GM23338 (cell line): ENCODE results near the gene COL25A1. TPM values are rescaled to one million over a fixed set of nuclear protein-coding genes. Genes with fewer than 3 reads are reported as not detected.

Experiments used
- ATAC-seq: fragments of 200-7000 bp; cut with Tn5 transposase; 3 replicates; pipeline ENCODE4 v1.9.1; 2020
- DNase-seq: peaks from one replicate; pipeline ENCODE4 v3.0.0-alpha.2; 2015; ENCODE audit warnings: low spot score
- H2AFZ ChIP-seq: fragments of 200-600 bp; sonication (generic); 2 replicates; pipeline ENCODE4 v1.8.0; 2016; ENCODE audit warnings: antibody characterized with exemption, mild to moderate bottlenecking, moderate library complexity
- H3F3A ChIP-seq: fragments of 200-600 bp; sonication (generic); replicated peaks from 2 replicates; pipeline ENCODE4 v1.8.0; 2017; ENCODE audit warnings: antibody characterized with exemption, mixed run types, low read depth
- H3K27ac ChIP-seq: fragments of 200-600 bp; sonication (generic); 2 replicates; pipeline ENCODE4 v1.6.1; 2016; ENCODE audit warnings: low read depth
- H3K27me3 ChIP-seq: fragments of 200-600 bp; sonication (generic); 2 replicates; pipeline ENCODE4 v1.8.0; 2016; ENCODE audit warnings: mild to moderate bottlenecking, mixed run types, moderate library complexity; ENCODE audit not compliant: insufficient read depth
- H3K36me3 ChIP-seq: fragments of 200-600 bp; sonication (generic); 2 replicates; pipeline ENCODE4 v1.8.0; 2016; ENCODE audit warnings: mild to moderate bottlenecking; ENCODE audit not compliant: insufficient read depth
- H3K4me1 ChIP-seq: fragments of 200-600 bp; sonication (generic); 2 replicates; pipeline ENCODE4 v1.8.0; 2016; ENCODE audit warnings: mild to moderate bottlenecking, moderate library complexity; ENCODE audit not compliant: insufficient read depth
- H3K4me2 ChIP-seq: fragments of 200-600 bp; sonication (generic); 2 replicates; pipeline ENCODE4 v1.7.1; 2017; ENCODE audit warnings: mixed run types
- H3K4me3 ChIP-seq: fragments of 200-600 bp; sonication (generic); 2 replicates; pipeline ENCODE4 v1.6.1; 2016; ENCODE audit warnings: mixed run types
- H3K79me2 ChIP-seq: fragments of 200-600 bp; sonication (generic); replicated peaks from 2 replicates; pipeline ENCODE4 v1.8.0; 2017; ENCODE audit warnings: mild to moderate bottlenecking; ENCODE audit not compliant: insufficient read depth
- H3K9me2 ChIP-seq: fragments of 200-600 bp; sonication (generic); 2 replicates; pipeline ENCODE4 v1.8.0; 2017; ENCODE audit not compliant: insufficient read depth
- H4K20me1 ChIP-seq: fragments of 200-600 bp; sonication (generic); replicated peaks from 2 replicates; pipeline ENCODE4 v1.8.0; 2017; ENCODE audit warnings: mild to moderate bottlenecking; ENCODE audit not compliant: insufficient read depth
- H3K27ac Mint-ChIP-seq: 2 replicates; pipeline ENCODE4 v1.8.0; 2020; ENCODE audit warnings: inconsistent platforms, mild to moderate bottlenecking, moderate library complexity, mixed read lengths
- H3K27me3 Mint-ChIP-seq: 3 replicates; pipeline ENCODE4 v1.8.0; 2022; ENCODE audit warnings: low read depth, mild to moderate bottlenecking, moderate library complexity, mixed read lengths, inconsistent platforms; ENCODE audit not compliant: insufficient read depth, poor library complexity
- H3K36me3 Mint-ChIP-seq: 3 replicates; pipeline ENCODE4 v1.8.0; 2021; ENCODE audit warnings: low read depth, mild to moderate bottlenecking, inconsistent platforms, moderate library complexity, mixed read lengths
- H3K4me1 Mint-ChIP-seq: 3 replicates; pipeline ENCODE4 v1.8.0; 2020; ENCODE audit warnings: mild to moderate bottlenecking, inconsistent platforms, mixed read lengths
- H3K4me3 Mint-ChIP-seq: 3 replicates; pipeline ENCODE4 v1.8.0; 2021; ENCODE audit warnings: moderate library complexity, mild to moderate bottlenecking, inconsistent platforms, mixed read lengths
- H3K9me3 Mint-ChIP-seq: 3 replicates; pipeline ENCODE4 v1.8.0; 2020; ENCODE audit warnings: moderate library complexity, mild to moderate bottlenecking, inconsistent platforms, mixed read lengths
- EZH2phosphoT487 ChIP-seq: fragments of 200-600 bp; sonication (generic); IDR thresholded peaks from one replicate; pipeline ENCODE4 v1.8.1; 2018; ENCODE audit warnings: antibody characterized with exemption; ENCODE audit not compliant: unreplicated experiment
- JUNB ChIP-seq: IDR thresholded peaks from one replicate; pipeline ENCODE4 v1.6.1; 2016; ENCODE audit warnings: antibody characterized with exemption; ENCODE audit not compliant: unreplicated experiment
- NANOG ChIP-seq: IDR thresholded peaks from 2 replicates; pipeline ENCODE4 v1.6.1; 2016; ENCODE audit warnings: antibody characterized with exemption, borderline replicate concordance
- POLR2AphosphoS5 ChIP-seq: IDR thresholded peaks from 2 replicates; pipeline ENCODE4 v1.6.1; 2016; ENCODE audit warnings: antibody characterized with exemption, low read depth
- REST ChIP-seq: IDR thresholded peaks from one replicate; pipeline ENCODE4 v1.6.1; 2018; ENCODE audit warnings: antibody characterized with exemption; ENCODE audit not compliant: unreplicated experiment
- STAT1 ChIP-seq: IDR thresholded peaks from one replicate; pipeline ENCODE4 v1.6.1; 2016; ENCODE audit warnings: antibody characterized with exemption; ENCODE audit not compliant: unreplicated experiment
- ZNF114 ChIP-seq: fragments of 250-450 bp; sonication (Bioruptor Pico); IDR thresholded peaks from 2 replicates; pipeline ENCODE4 v1.5.0; 2020; ENCODE audit warnings: mild to moderate bottlenecking, moderate library complexity
- ZNF462 ChIP-seq: fragments of 250-450 bp; sonication (Bioruptor Pico); IDR thresholded peaks from 2 replicates; pipeline ENCODE4 v1.5.0; 2020; ENCODE audit warnings: mild to moderate bottlenecking, moderate library complexity
- polyA plus RNA-seq: library from polyadenylated mRNA; unstranded; fragments of >200 nt; fragmentation: Nextera tagmentation; extraction: Ambion mirVana; gene quantifications from 2 replicates; pipeline ENCODE4 v1.2.1, GENCODE V29; 2016
- total RNA-seq: library from RNA; depleted of rRNA; stranded (reverse); fragments of >200 nt; shearing (Covaris generic); gene quantifications from 2 replicates; pipeline ENCODE4 v1.2.3, GENCODE V29; 2014
- TF ChIP-seq, protein P1 (sequence below), 2 experiments: fragments of 200-600 bp in 1 of 2; sonication (generic) in 1 of 2; conservative IDR thresholded peaks; 2 replicates each; pipeline versions ENCODE4 v1.5.1 to v1.6.1; 2016 to 2017; ENCODE audit warnings: antibody characterized with exemption in 2 of 2, low read depth in 2 of 2, mild to moderate bottlenecking in 2 of 2, moderate library complexity in 1 of 2

The COL25A1 gene
- total and polyA plus RNA-seq, 2 experiments from 2014 or later: 3.9 to 5.6 TPM

GRCh38 chr4:108814326-108814725 lies 488.1 kb downstream of the COL25A1 start (continued):
- TF ChIP-seq REST (no peak), EZH2phosphoT487 (no peak)
- TF ChIP-seq, protein P1, sequence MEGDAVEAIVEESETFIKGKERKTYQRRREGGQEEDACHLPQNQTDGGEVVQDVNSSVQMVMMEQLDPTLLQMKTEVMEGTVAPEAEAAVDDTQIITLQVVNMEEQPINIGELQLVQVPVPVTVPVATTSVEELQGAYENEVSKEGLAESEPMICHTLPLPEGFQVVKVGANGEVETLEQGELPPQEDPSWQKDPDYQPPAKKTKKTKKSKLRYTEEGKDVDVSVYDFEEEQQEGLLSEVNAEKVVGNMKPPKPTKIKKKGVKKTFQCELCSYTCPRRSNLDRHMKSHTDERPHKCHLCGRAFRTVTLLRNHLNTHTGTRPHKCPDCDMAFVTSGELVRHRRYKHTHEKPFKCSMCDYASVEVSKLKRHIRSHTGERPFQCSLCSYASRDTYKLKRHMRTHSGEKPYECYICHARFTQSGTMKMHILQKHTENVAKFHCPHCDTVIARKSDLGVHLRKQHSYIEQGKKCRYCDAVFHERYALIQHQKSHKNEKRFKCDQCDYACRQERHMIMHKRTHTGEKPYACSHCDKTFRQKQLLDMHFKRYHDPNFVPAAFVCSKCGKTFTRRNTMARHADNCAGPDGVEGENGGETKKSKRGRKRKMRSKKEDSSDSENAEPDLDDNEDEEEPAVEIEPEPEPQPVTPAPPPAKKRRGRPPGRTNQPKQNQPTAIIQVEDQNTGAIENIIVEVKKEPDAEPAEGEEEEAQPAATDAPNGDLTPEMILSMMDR (conservative IDR thresholded peaks at IDR 0.05; ENCODE audit: low read depth in 2 of 2): no peak

- Histone ChIP-seq H3F3A (no peaks in the 10 kb centered on the region), H3K79me2 (no peaks in the 10 kb centered on the region), H3K9me2 (no peaks in the 10 kb centered on the region), H3K4me3 (no peak overlapping the region), H3K36me3 (no peaks in the 10 kb centered on the region), H2AFZ (no peak overlapping the region), H3K4me2 (no peak overlapping the region), H3K27ac (no peak overlapping the region), H3K27me3 (no peaks in the 10 kb centered on the region), H3K4me1 (no peaks in the 10 kb centered on the region), H4K20me1 (no peaks in the 10 kb centered on the region)
- Mint-ChIP-seq H3K4me1 (peaks cover 8% of the 10 kb centered on the region; the same call in 2 of the 3 replicates), H3K27ac (no peak overlapping the region), H3K27me3 (peaks cover 1% of the 10 kb centered on the region), H3K4me3 (no peak overlapping the region), H3K9me3 (no peaks in the 10 kb centered on the region), H3K36me3 (no peaks in the 10 kb centered on the region)
- no peak for ATAC-seq
- DNase-seq: no peak
- TF ChIP-seq ZNF114 (CRISPR knock-in tag): no peak
- no peak for TF ChIP-seq ZNF462 (CRISPR knock-in tag)
- no peak for TF ChIP-seq JUNB
- no peak for TF ChIP-seq STAT1
- TF ChIP-seq POLR2AphosphoS5: no peak
- TF ChIP-seq EZH2phosphoT487: no peak
- TF ChIP-seq, protein P1 (conservative IDR thresholded peaks at IDR 0.05; ENCODE audit: low read depth in 2 of 2): no peak
- no peak for TF ChIP-seq NANOG
These were observed 489.2 kb downstream of the COL25A1 start for GRCh38 chr4:108813261-108813660.
